Stromal cell of bone marrow (primary cell): ENCODE measurements around the gene KIR3DL1.
"Not testable (repeated sequence)": the region's sequence is repeated elsewhere in the genome, so short reads cannot be mapped to it uniquely, and the experiment has no call there.

Source experiments
- DNase-seq: peaks from one replicate; pipeline ENCODE4 v3.0.0-alpha.2; 2012; ENCODE audit warnings: low read depth

KIR3DL1 gene

GRCh38 chr19:54814571-54814970 is 1.7 kb upstream of the KIR3DL1 start:
- DNase-seq = not testable (repeated sequence)

- DNase-seq = no peak
Measured at GRCh38 chr19:54817670-54818536, 1.6 kb downstream of the KIR3DL1 start.

GRCh38 chr19:54824416-54824815 is 8.1 kb downstream of the KIR3DL1 start:
- not testable (repeated sequence) for DNase-seq

GRCh38 chr19:54825326-54825725 is 9.1 kb downstream of the KIR3DL1 start:
- not testable (repeated sequence) for DNase-seq

- DNase-seq = not testable (repeated sequence)
Measured at GRCh38 chr19:54828064-54828463, 11.8 kb downstream of the KIR3DL1 start.

GRCh38 chr19:54832496-54832895 is 16.2 kb downstream of the KIR3DL1 start, which contains the start of gene KIR2DS4:
Gene KIR2DS4 (plus strand): TSS chr19:54832676.
- DNase-seq = not testable (repeated sequence)

GRCh38 chr19:54835126-54835525 is 18.9 kb downstream of the KIR3DL1 start:
- DNase-seq = not testable (repeated sequence)

- not testable (repeated sequence) for DNase-seq
Measured at GRCh38 chr19:54837522-54837921, 21.3 kb downstream of the KIR3DL1 start.

GRCh38 chr19:54843171-54843570 is 26.9 kb downstream of the KIR3DL1 start:
- not testable (repeated sequence) for DNase-seq

- DNase-seq = not testable (repeated sequence)
Measured at GRCh38 chr19:54850061-54850640, 33.9 kb downstream of the KIR3DL1 start, which contains the start of gene KIR3DL2. Gene KIR3DL2 (plus strand): TSS chr19:54850443. CDS start chr19:54850476, 33 bp downstream.

- no peak for DNase-seq
Measured at GRCh38 chr19:54850930-54851329, 34.7 kb downstream of the KIR3DL1 start.

GRCh38 chr19:54851353-54851752 is 35.1 kb downstream of the KIR3DL1 start:
- no peak for DNase-seq

- DNase-seq = not testable (repeated sequence)
Measured at GRCh38 chr19:54855241-54855640, 39.0 kb downstream of the KIR3DL1 start.

GRCh38 chr19:54858476-54858875 is 42.2 kb downstream of the KIR3DL1 start:
- DNase-seq = not testable (repeated sequence)

- not testable (repeated sequence) for DNase-seq
Measured at GRCh38 chr19:54859421-54859820, 43.2 kb downstream of the KIR3DL1 start.

GRCh38 chr19:54863459-54863858 is 47.2 kb downstream of the KIR3DL1 start:
- DNase-seq = not testable (repeated sequence)

GRCh38 chr19:54871696-54872095 is 55.4 kb downstream of the KIR3DL1 start:
- DNase-seq = no peak

GRCh38 chr19:54873990-54874389 is 57.7 kb downstream of the KIR3DL1 start, which contains the start of gene FCAR:
Gene FCAR (plus strand): TSS chr19:54874235. CDS start chr19:54874290, 55 bp downstream.
- no peak for DNase-seq

GRCh38 chr19:54875506-54875905 is 59.2 kb downstream of the KIR3DL1 start:
- DNase-seq = no peak

GRCh38 chr19:54877471-54877870 is 61.2 kb downstream of the KIR3DL1 start:
- DNase-seq = no peak
